Measurements from ENCODE around the gene ELP4. TPM values are rescaled to one million over a fixed set of nuclear protein-coding genes. Genes with fewer than 3 reads are reported as not detected.
"Not testable (repeated sequence)": the region's sequence is repeated elsewhere in the genome, so short reads cannot be mapped to it uniquely, and the experiment has no call there.

Gene ELP4
- polyA plus RNA-seq, 2 donors: 8.8 to 15.5 TPM

DNA sequence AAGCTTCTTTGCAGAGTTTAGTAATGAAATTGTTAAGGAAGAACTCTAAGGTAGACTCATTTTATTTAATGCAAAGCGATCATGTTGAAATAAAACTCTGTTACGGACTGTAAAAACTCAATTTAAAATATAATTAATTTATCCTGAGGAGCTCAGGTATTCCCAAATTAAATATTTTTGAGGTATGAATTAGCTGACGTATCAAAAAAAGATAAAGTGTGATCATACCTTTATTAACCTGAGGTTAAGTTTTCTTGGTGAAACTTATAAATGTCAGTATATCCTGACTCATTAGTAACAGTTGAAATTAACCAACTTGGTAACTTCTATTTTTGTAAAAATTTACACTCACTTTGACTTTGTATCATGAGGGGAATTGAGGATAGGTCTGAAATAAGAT lies 171.2 kb downstream of the ELP4 start:
- H3K9me3 ChIP-seq (ENCODE audit: control insufficient read depth in 2 of 2, insufficient read depth in 1 of 2, low read depth in 1 of 2, low read length in 1 of 2): no peaks in the 10 kb centered on the region
- H3K4me3 ChIP-seq (ENCODE audit: low read depth in 1 of 2, low read length in 2 of 2): no peak overlapping the region
- no peaks in the 10 kb centered on the region for H3K27me3 ChIP-seq (ENCODE audit: control insufficient read depth in 1 of 2, insufficient read depth in 2 of 2, low read length in 2 of 2)
- no peaks in the 10 kb centered on the region for H3K4me1 ChIP-seq (ENCODE audit: control insufficient read depth in 2 of 2, insufficient read depth in 2 of 2, low read length in 1 of 2)
- H3K36me3 ChIP-seq (ENCODE audit: control insufficient read depth in 2 of 2, insufficient read depth in 2 of 2, low read length in 1 of 2): no peaks in the 10 kb centered on the region
- WGBS, 2 donors: 98 to 99% methylated on average over 3 of the region's 3 CpGs
- no peak overlapping the region for H3K27ac ChIP-seq (ENCODE audit: low read depth in 2 of 2, low read length in 1 of 2)

DNA sequence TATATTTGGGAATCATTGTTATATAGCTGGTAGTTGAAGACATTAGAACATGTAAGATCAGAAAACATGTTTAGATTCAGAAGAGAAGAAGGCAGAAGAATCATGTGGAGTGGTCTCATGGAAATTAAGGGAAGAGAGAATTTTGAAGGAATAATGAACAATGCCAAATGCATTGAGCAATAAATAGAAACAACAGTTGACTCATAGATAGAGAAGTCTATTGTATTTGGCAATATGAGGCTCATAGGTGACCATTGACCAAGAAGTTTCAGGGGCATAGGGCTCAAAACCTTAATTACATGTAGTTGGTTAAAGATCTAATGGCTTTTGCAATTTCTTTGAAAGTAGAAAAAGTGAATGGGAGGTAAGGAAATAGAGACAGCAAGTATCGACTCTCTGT lies 177.7 kb downstream of the ELP4 start:
- Histone ChIP-seq H3K4me3 (ENCODE audit: low read depth in 1 of 2, low read length in 2 of 2) (no peak overlapping the region), H3K27ac (ENCODE audit: low read depth in 2 of 2, low read length in 1 of 2) (no peak overlapping the region), H3K9me3 (ENCODE audit: control insufficient read depth in 2 of 2, insufficient read depth in 1 of 2, low read depth in 1 of 2, low read length in 1 of 2) (no peaks in the 10 kb centered on the region), H3K27me3 (ENCODE audit: control insufficient read depth in 1 of 2, insufficient read depth in 2 of 2, low read length in 2 of 2) (no peaks in the 10 kb centered on the region), H3K36me3 (ENCODE audit: control insufficient read depth in 2 of 2, insufficient read depth in 2 of 2, low read length in 1 of 2) (no peaks in the 10 kb centered on the region), H3K4me1 (ENCODE audit: control insufficient read depth in 2 of 2, insufficient read depth in 2 of 2, low read length in 1 of 2) (no peaks in the 10 kb centered on the region)
- WGBS, 2 donors: 96 to 100% methylated on average over 1 of the region's 1 CpG

DNA sequence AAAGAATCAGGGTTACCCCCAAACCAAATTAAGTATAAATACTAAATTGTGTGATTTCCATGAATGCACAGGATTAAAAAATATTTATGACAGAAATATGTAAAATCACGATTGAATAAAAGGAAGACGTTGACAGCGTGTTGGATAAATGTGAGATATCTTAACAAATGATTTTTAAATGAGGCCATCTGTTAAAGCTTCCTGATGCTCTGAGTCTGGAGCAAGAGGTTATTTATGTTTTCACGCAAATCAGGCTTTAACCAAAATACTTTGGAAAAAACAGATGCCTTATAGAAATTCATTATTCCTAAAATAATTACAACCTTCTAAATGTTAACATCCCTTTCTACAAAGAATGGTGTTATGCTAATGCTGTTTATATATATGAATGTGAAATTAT lies 178.3 kb downstream of the ELP4 start:
- H3K9me3 ChIP-seq (ENCODE audit: control insufficient read depth in 2 of 2, insufficient read depth in 1 of 2, low read depth in 1 of 2, low read length in 1 of 2): no peaks in the 10 kb centered on the region
- no peak overlapping the region for H3K4me3 ChIP-seq (ENCODE audit: low read depth in 1 of 2, low read length in 2 of 2)
- H3K4me1 ChIP-seq (ENCODE audit: control insufficient read depth in 2 of 2, insufficient read depth in 2 of 2, low read length in 1 of 2): no peaks in the 10 kb centered on the region
- H3K36me3 ChIP-seq (ENCODE audit: control insufficient read depth in 2 of 2, insufficient read depth in 2 of 2, low read length in 1 of 2): no peaks in the 10 kb centered on the region
- 83 to 85% methylated on average over 4 of the region's 4 CpGs for WGBS, 2 donors
- no peak overlapping the region for H3K27ac ChIP-seq (ENCODE audit: low read depth in 2 of 2, low read length in 1 of 2)
- no peaks in the 10 kb centered on the region for H3K27me3 ChIP-seq (ENCODE audit: control insufficient read depth in 1 of 2, insufficient read depth in 2 of 2, low read length in 2 of 2)

DNA sequence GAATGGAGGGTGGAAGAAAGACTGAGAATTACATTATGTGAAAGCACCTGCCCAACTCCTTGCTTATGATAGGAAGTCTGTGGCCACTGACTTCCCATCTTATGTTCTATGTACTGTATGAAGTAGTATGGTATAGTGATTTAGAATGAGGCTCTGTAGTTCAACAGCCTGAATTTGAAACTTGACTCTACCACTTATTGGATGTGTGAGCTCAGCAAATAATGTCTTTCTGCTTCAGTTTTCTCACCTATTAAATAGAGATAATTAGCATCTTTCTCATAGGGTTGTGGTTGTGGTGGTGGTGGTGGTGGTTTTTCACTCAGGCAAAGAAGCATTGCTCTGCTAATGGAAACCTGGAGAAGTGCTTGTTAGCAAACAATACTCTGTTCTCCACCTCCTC lies 180.0 kb downstream of the ELP4 start:
- Histone ChIP-seq H3K27ac (ENCODE audit: low read depth in 2 of 2, low read length in 1 of 2) (no peak overlapping the region), H3K27me3 (ENCODE audit: control insufficient read depth in 1 of 2, insufficient read depth in 2 of 2, low read length in 2 of 2) (no peaks in the 10 kb centered on the region), H3K4me3 (ENCODE audit: low read depth in 1 of 2, low read length in 2 of 2) (no peak overlapping the region), H3K36me3 (ENCODE audit: control insufficient read depth in 2 of 2, insufficient read depth in 2 of 2, low read length in 1 of 2) (no peaks in the 10 kb centered on the region), H3K4me1 (ENCODE audit: control insufficient read depth in 2 of 2, insufficient read depth in 2 of 2, low read length in 1 of 2) (no peaks in the 10 kb centered on the region), H3K9me3 (ENCODE audit: control insufficient read depth in 2 of 2, insufficient read depth in 1 of 2, low read depth in 1 of 2, low read length in 1 of 2) (no peaks in the 10 kb centered on the region)

DNA sequence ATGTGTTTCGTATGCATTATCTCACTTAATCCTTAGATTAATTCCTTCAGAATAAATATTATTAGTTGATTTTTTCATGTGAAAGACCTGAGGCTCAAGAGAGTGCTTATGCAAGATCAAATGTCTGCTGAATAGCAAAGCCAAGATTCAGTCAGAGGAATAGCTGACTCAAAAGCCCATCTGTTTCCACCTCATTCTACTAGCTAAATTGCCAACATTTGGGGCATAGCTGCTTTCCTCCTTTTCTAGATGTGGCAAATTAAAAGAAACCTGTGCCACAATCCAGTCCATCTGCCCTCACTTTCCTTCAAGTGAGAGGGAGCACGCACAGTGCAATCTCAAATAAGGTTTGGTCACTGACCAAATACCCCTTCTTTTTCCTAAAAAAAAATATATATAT lies 180.5 kb downstream of the ELP4 start:
- H3K27me3 ChIP-seq (ENCODE audit: control insufficient read depth in 1 of 2, insufficient read depth in 2 of 2, low read length in 2 of 2): no peaks in the 10 kb centered on the region
- 76 to 79% methylated on average over 2 of the region's 2 CpGs for WGBS, 2 donors
- H3K36me3 ChIP-seq (ENCODE audit: control insufficient read depth in 2 of 2, insufficient read depth in 2 of 2, low read length in 1 of 2): no peaks in the 10 kb centered on the region
- H3K9me3 ChIP-seq (ENCODE audit: control insufficient read depth in 2 of 2, insufficient read depth in 1 of 2, low read depth in 1 of 2, low read length in 1 of 2): no peaks in the 10 kb centered on the region
- no peaks in the 10 kb centered on the region for H3K4me1 ChIP-seq (ENCODE audit: control insufficient read depth in 2 of 2, insufficient read depth in 2 of 2, low read length in 1 of 2)
- H3K27ac ChIP-seq (ENCODE audit: low read depth in 2 of 2, low read length in 1 of 2): no peak overlapping the region
- H3K4me3 ChIP-seq (ENCODE audit: low read depth in 1 of 2, low read length in 2 of 2): no peak overlapping the region

DNA sequence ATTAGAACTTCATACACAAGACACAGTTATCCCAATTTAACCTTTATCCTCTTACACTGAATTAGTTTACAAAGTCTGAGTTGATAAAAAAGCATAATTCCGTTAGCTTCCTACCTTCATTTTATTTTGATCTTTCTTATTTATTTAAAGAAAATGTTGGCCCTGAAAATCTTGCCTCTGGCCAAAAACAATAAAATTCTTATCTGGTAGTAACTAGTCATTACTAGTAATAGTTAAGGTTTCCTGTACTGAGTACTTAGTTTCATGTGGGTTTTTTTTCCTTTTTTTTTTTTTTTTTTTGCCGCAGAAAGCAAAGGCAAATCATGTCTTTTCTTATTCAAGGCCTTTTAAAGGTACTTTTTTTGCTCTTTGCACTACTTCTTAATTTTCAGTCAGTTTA lies 180.9 kb downstream of the ELP4 start:
- 65 to 74% methylated on average over 2 of the region's 2 CpGs for WGBS, 2 donors
- H3K27ac ChIP-seq (ENCODE audit: low read depth in 2 of 2, low read length in 1 of 2): no peak overlapping the region

DNA sequence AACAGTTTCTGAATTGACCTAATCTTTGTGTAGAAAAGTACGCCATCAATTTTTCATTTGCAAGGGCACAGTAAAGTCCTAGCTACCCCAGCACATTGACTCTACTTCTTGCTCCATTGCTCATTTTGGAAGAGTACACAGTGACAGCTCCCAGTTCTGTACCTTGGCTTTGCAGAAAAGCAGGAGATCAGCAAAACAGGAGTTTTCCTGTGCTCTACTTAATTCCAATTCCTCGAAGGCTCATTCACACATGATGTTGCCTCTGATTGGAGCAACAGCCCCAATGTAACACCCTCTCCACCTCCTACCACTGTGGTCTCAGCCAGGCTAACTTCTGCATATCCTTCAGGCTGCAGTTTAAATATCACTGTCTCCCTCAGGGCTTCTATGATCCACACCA lies 182.9 kb downstream of the ELP4 start:
- Histone ChIP-seq H3K4me3 (ENCODE audit: low read depth in 1 of 2, low read length in 2 of 2) (no peak overlapping the region), H3K36me3 (ENCODE audit: control insufficient read depth in 2 of 2, insufficient read depth in 2 of 2, low read length in 1 of 2) (no peaks in the 10 kb centered on the region), H3K9me3 (ENCODE audit: control insufficient read depth in 2 of 2, insufficient read depth in 1 of 2, low read depth in 1 of 2, low read length in 1 of 2) (no peaks in the 10 kb centered on the region), H3K27me3 (ENCODE audit: control insufficient read depth in 1 of 2, insufficient read depth in 2 of 2, low read length in 2 of 2) (no peaks in the 10 kb centered on the region), H3K4me1 (ENCODE audit: control insufficient read depth in 2 of 2, insufficient read depth in 2 of 2, low read length in 1 of 2) (no peaks in the 10 kb centered on the region), H3K27ac (ENCODE audit: low read depth in 2 of 2, low read length in 1 of 2) (no peak overlapping the region)
- 87% methylated on average over 2 of the region's 2 CpGs for WGBS, 2 donors

More for the DNA sequence above, 180.9 kb downstream of the ELP4 start:
- no peaks in the 10 kb centered on the region for H3K36me3 ChIP-seq (ENCODE audit: control insufficient read depth in 2 of 2, insufficient read depth in 2 of 2, low read length in 1 of 2)
- no peak overlapping the region for H3K4me3 ChIP-seq (ENCODE audit: low read depth in 1 of 2, low read length in 2 of 2)
- H3K9me3 ChIP-seq (ENCODE audit: control insufficient read depth in 2 of 2, insufficient read depth in 1 of 2, low read depth in 1 of 2, low read length in 1 of 2): no peaks in the 10 kb centered on the region
- no peaks in the 10 kb centered on the region for H3K27me3 ChIP-seq (ENCODE audit: control insufficient read depth in 1 of 2, insufficient read depth in 2 of 2, low read length in 2 of 2)
- no peaks in the 10 kb centered on the region for H3K4me1 ChIP-seq (ENCODE audit: control insufficient read depth in 2 of 2, insufficient read depth in 2 of 2, low read length in 1 of 2)

DNA sequence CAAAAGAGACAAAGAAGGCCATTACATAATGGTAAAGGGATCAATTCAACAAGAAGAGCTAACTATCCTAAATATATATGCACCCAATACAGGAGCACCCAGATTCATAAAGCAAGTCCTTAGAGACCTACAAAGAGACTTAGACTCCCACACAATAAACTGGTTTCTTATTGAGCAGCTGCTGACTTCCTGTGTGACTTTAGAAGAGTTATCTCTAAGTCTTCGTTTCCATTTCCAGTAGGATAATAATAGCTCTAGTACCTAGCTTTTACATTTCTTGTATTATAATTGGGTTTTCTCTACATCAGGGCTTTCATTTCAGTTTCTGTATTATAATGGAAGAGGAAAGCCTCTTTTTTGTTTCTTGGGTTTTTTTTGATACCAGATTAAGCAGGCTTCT lies 187.5 kb downstream of the ELP4 start:
- H3K27me3 ChIP-seq (ENCODE audit: control insufficient read depth in 1 of 2, insufficient read depth in 2 of 2, low read length in 2 of 2); H3K4me3 ChIP-seq (ENCODE audit: low read depth in 1 of 2, low read length in 2 of 2); H3K27ac ChIP-seq (ENCODE audit: low read depth in 2 of 2, low read length in 1 of 2); H3K4me1 ChIP-seq (ENCODE audit: control insufficient read depth in 2 of 2, insufficient read depth in 2 of 2, low read length in 1 of 2); H3K9me3 ChIP-seq (ENCODE audit: control insufficient read depth in 2 of 2, insufficient read depth in 1 of 2, low read depth in 1 of 2, low read length in 1 of 2); H3K36me3 ChIP-seq (ENCODE audit: control insufficient read depth in 2 of 2, insufficient read depth in 2 of 2, low read length in 1 of 2): not testable (repeated sequence)
- WGBS, 2 donors: 69 to 70% methylated on average over 1 of the region's 1 CpG

DNA sequence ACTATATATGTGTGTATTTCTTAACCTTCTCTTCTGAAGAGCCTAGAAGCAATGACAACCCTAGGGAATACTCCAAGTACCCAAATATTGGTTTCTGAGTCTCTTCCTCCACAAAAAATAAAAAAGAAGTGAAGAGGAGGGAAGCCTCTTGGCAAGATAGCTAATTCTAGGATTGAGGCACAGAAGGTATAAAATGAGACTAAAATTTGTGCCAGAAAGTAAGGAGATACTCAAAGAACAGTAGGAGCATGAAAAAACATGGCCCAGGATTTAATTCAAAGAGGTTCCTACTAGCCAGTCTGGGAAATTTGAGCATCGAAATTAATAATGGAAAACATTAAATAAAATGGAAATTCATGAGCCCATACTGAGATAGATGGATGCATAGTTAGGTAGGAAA lies 189.5 kb downstream of the ELP4 start:
- no peaks in the 10 kb centered on the region for H3K4me1 ChIP-seq (ENCODE audit: control insufficient read depth in 2 of 2, insufficient read depth in 2 of 2, low read length in 1 of 2)
- no peaks in the 10 kb centered on the region for H3K27me3 ChIP-seq (ENCODE audit: control insufficient read depth in 1 of 2, insufficient read depth in 2 of 2, low read length in 2 of 2)
- no peak overlapping the region for H3K27ac ChIP-seq (ENCODE audit: low read depth in 2 of 2, low read length in 1 of 2)
- no peak overlapping the region for H3K4me3 ChIP-seq (ENCODE audit: low read depth in 1 of 2, low read length in 2 of 2)
- no peaks in the 10 kb centered on the region for H3K9me3 ChIP-seq (ENCODE audit: control insufficient read depth in 2 of 2, insufficient read depth in 1 of 2, low read depth in 1 of 2, low read length in 1 of 2)
- 93 to 100% methylated on average over 1 of the region's 1 CpG for WGBS, 2 donors
- no peaks in the 10 kb centered on the region for H3K36me3 ChIP-seq (ENCODE audit: control insufficient read depth in 2 of 2, insufficient read depth in 2 of 2, low read length in 1 of 2)

DNA sequence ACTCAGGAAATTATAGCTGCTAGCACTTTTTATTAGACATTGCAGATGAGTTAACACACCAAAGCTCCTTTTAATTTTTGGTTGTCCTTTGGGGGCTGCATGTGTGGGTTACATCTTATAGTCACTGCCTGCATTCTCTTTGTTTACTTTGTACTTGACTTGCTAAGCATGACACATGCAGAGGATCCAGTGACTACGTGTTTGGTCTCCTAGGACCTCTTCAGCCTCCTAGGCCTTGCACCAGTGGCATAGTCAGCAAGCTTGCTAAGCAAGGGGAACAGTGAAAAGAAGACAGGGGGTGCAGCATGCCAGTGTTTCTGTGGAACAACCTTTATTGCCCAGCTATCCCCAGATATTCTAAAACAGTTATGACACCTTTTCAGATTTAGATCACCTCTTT lies 193.4 kb downstream of the ELP4 start:
- no peaks in the 10 kb centered on the region for H3K27me3 ChIP-seq (ENCODE audit: control insufficient read depth in 1 of 2, insufficient read depth in 2 of 2, low read length in 2 of 2)
- WGBS, 2 donors: 63 to 81% methylated on average over 1 of the region's 1 CpG
- no peaks in the 10 kb centered on the region for H3K4me1 ChIP-seq (ENCODE audit: control insufficient read depth in 2 of 2, insufficient read depth in 2 of 2, low read length in 1 of 2)
- H3K9me3 ChIP-seq (ENCODE audit: control insufficient read depth in 2 of 2, insufficient read depth in 1 of 2, low read depth in 1 of 2, low read length in 1 of 2): no peaks in the 10 kb centered on the region
- H3K27ac ChIP-seq (ENCODE audit: low read depth in 2 of 2, low read length in 1 of 2): no peak overlapping the region
- no peak overlapping the region for H3K4me3 ChIP-seq (ENCODE audit: low read depth in 1 of 2, low read length in 2 of 2)
- H3K36me3 ChIP-seq (ENCODE audit: control insufficient read depth in 2 of 2, insufficient read depth in 2 of 2, low read length in 1 of 2): no peaks in the 10 kb centered on the region

Data from esophagus (tissue), 2 donors.